Erythroblast (primary cell): ENCODE results near the gene LMO2.

Experiments
- DNase-seq, 2 experiments: peaks; one replicate each; lab custom pipeline; 2025; lab: John Stamatoyannopoulos, UW
- GATA1 ChIP-seq: IDR thresholded peaks from 2 replicates; pipeline ENCODE4 v1.6.1; 2011; ENCODE audit warnings: low read depth, mild to moderate bottlenecking, control low read depth, low read length, moderate library complexity
- POLR2A ChIP-seq: IDR thresholded peaks from 2 replicates; pipeline ENCODE4 v1.6.1; 2011; ENCODE audit warnings: mild to moderate bottlenecking, low read length

LMO2 gene

GRCh38 chr11:33869481-33870422, 22.1 kb downstream of the LMO2 start:
- DNase-seq: peak; percentile 71 to 79
- TF ChIP-seq POLR2A (no peak), GATA1 (no peak)

DNA sequence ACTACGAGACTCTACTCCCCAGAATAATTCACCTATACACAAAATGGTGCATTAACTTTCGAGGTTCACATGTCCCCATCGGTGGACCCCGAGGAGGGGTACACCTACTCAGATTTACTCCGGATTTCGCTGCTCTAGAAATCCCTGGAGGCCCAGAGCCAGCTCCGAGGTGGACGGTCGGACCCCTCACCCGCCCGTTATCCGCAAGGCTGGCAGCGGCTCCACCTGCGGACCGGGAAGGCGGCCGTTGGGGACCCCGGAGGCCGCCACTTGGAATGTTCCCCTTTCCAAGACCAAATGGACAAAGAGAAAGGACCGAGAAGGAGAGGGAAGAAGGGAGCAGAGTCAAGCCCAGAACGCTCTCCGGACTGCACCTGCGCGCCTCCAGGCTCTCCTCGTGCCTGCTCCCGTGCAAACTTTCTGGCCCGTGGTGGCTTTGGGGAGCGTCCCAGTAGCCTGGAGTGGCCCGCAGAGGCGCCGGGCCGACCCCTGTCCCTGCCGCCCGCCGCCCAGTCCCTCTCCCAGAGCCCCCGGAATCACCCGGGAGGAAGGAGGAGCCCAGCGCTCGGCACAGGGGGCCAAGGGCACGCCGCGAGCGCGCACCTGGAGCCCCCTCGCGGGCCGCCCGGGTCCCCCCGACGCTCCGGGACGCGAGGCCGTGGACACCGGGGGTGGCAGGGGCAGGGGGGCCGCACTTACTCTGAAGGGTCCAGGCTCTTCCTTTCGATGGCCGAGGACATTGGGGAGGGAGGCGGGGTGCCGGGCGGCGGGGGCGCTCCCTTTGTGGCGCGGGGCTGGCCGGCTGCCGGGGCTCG, 23.0 kb downstream of the LMO2 start:
- TF ChIP-seq GATA1 (no peak), POLR2A (no peak)
- DNase-seq: peak; percentile 46 to 62

DNA sequence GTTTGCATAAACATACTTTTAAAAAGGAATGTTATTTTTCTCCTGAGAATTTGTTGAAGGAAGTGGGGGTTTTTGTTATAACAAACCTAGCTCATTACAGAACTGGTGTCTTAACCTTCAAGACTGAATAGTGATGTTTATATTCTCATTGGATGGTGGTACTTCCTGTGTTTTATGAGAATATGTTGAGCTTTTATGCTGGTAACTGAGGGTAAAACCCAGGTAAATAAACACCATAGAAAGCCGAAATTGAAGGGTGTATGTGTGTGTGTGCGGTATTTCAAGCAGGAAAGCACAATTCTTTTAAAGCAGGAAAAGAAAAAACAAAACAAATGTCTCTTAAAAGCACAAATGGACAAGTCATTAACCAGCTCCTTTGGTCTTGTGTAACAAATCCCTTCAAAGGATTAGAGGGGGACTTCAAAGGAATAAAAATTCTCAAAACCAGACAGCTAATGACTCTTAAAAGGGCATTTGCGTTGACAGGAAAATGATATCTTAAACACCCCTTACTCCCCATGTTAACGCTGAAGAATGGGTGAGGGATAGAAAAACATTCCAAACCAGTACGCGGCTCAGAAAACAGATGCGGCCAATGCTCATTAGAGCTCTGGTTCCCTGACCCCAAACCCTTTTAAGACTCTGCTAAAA, 23.8 kb downstream of the LMO2 start:
- DNase-seq: peak in 1 of 2 experiments; percentile 62
- no peak for TF ChIP-seq GATA1
- no peak for TF ChIP-seq POLR2A

- no peak for TF ChIP-seq GATA1
- TF ChIP-seq POLR2A: no peak
- DNase-seq: peak in 1 of 2 experiments; percentile 47
Measured at GRCh38 chr11:33867561-33867960, 24.3 kb downstream of the LMO2 start.

GRCh38 chr11:33866936-33867335, 24.9 kb downstream of the LMO2 start:
- no peak for DNase-seq
- TF ChIP-seq GATA1 (no peak), POLR2A (no peak)

- DNase-seq: no peak
Measured at GRCh38 chr11:33864479-33864878, 27.4 kb downstream of the LMO2 start.

GRCh38 chr11:33863418-33864172, 28.3 kb downstream of the LMO2 start:
- TF ChIP-seq POLR2A (no peak), GATA1 (no peak)
- DNase-seq: no peak

More at GRCh38 chr11:33864479-33864878, 27.4 kb downstream of the LMO2 start:
- TF ChIP-seq GATA1 (no peak), POLR2A (no peak)

- no peak for TF ChIP-seq POLR2A
- TF ChIP-seq GATA1: no peak
Measured at GRCh38 chr11:33861941-33862589, 29.8 kb downstream of the LMO2 start.

DNA sequence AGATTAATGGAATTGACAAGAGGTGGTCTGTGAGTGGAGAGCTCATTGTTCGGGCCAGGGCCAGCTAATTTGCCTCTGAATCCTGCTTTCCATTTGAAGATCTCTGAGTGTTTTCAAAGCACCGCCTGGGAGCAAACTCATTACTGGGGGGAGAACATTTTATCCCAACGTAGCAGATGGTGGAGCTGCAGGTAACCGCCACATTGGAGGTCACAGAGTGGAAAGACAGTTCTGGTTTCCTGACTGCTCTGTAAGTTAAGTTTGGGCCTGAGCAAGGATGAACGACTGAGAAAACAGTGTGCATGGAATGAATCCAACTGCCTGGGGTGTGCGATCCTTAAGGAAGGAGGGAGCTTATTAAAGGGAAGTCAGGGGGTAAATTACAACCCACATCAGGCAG, 30.5 kb downstream of the LMO2 start:
- TF ChIP-seq POLR2A: no peak
- no peak for TF ChIP-seq GATA1
- no peak for DNase-seq

More at GRCh38 chr11:33861941-33862589, 29.8 kb downstream of the LMO2 start:
- DNase-seq: no peak

DNA sequence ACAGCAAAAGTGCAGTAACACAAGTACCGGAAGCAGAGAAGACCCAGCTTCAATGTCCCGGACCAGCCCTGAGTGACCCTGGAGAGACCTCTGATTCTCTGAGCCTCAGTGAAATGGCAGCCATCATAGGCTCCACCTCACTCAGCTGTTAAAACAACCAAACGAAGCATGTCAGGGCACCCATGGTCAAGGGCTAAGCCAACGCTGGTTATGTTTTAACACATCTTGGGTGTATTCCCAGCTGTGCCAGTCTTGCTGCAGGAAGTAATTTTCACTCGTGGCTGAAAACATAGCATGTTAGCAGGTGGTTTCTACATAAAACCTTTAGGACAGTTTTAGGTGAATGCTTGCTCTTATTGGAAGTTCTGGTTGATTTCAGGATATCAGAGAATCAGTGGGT, 30.9 kb downstream of the LMO2 start:
- no peak for DNase-seq
- TF ChIP-seq POLR2A (no peak), GATA1 (no peak)

DNA sequence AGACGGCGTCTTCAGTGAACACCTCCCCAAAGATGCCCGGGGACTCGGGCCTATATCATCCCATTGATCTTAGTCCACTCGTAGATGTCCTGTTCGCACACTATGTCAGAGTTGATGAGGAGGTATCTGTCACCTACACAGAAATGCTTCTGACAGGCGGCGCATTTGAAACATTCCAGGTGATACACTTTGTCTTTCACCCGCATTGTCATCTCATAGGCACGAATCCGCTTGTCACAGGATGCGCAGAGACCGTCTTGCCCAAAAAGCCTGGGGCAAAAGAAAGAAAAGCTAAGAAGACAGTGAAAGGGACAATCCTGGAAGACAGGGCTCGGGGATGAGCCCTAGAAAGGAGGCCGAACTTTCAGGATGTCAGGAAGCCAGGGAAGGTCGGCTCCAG, 32.6 kb downstream of the LMO2 start:
- TF ChIP-seq GATA1 (no peak), POLR2A (no peak)
- DNase-seq: no peak

GRCh38 chr11:33857933-33858371, 33.9 kb downstream of the LMO2 start:
- peak; percentile 85 to 92 for DNase-seq
- TF ChIP-seq GATA1: no peak
- TF ChIP-seq POLR2A: no peak
